B cell (primary cell): Measurements from ENCODE around the gene OR1J2.

Experiments used
- EZH2 ChIP-seq: IDR thresholded peaks from 2 replicates; pipeline ENCODE4 v1.6.1; 2012; ENCODE audit warnings: borderline replicate concordance, low read depth, mild to moderate bottlenecking, moderate library complexity, low read length; ENCODE audit not compliant: insufficient read depth, poor library complexity, severe bottlenecking
- TF ChIP-seq, protein P1 (sequence below): fragments of 200-600 bp; IDR thresholded peaks from one replicate; pipeline ENCODE4 v1.8.0; 2022; ENCODE audit warnings: antibody characterized with exemption, mild to moderate bottlenecking

DNA sequence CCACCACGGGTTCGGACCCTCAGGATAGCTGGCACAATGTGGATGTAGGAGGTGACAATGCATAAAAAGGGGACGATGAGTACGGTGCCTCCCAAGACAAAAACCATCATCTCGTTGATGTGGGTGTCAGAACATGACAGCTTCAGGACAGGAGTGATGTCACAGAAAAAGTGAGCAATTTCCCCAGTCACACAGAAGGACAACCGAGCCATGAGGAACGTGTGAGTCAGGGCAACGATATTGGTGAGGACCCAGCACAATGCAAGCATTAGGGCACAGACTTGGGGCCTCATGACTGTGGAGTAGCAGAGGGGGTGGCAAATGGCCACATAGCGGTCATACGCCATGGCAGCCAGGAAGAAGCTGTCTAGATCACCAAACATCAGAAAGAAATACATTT is 16.0 kb downstream of the OR1J2 start:
- TF ChIP-seq, protein P1, sequence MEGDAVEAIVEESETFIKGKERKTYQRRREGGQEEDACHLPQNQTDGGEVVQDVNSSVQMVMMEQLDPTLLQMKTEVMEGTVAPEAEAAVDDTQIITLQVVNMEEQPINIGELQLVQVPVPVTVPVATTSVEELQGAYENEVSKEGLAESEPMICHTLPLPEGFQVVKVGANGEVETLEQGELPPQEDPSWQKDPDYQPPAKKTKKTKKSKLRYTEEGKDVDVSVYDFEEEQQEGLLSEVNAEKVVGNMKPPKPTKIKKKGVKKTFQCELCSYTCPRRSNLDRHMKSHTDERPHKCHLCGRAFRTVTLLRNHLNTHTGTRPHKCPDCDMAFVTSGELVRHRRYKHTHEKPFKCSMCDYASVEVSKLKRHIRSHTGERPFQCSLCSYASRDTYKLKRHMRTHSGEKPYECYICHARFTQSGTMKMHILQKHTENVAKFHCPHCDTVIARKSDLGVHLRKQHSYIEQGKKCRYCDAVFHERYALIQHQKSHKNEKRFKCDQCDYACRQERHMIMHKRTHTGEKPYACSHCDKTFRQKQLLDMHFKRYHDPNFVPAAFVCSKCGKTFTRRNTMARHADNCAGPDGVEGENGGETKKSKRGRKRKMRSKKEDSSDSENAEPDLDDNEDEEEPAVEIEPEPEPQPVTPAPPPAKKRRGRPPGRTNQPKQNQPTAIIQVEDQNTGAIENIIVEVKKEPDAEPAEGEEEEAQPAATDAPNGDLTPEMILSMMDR, result no peak
- TF ChIP-seq EZH2, result no peak
